Neural cell (in vitro differentiated cells): ENCODE data around the gene TMCC2. TPM values are rescaled to one million over a fixed set of nuclear protein-coding genes. Genes with fewer than 3 reads are reported as not detected.
"Not testable (repeated sequence)": the region's sequence is repeated elsewhere in the genome, so short reads cannot be mapped to it uniquely, and the experiment has no call there.

Experiments used
- H2AFZ ChIP-seq: fragments of 200-600, 300-800 bp; sonication (generic), shearing (Covaris generic); 2 replicates; pipeline ENCODE4 v1.6.0; 2014; ENCODE audit warnings: low read depth, mild to moderate bottlenecking, antibody characterized with exemption, low read length, moderate library complexity
- H3F3A ChIP-seq: fragments of 200-600 bp; shearing (Covaris generic); 2 replicates; pipeline ENCODE4 v1.6.1; 2016; ENCODE audit warnings: mild to moderate bottlenecking, moderate library complexity, mixed read lengths, antibody characterized with exemption, low read length; ENCODE audit not compliant: insufficient read depth, poor library complexity, severe bottlenecking
- H3K27ac ChIP-seq: fragments of 200-600, 300-800 bp; sonication (generic), shearing (Covaris generic); 2 replicates; pipeline ENCODE4 v1.5.1; 2014; ENCODE audit warnings: mild to moderate bottlenecking, low read length, moderate library complexity
- H3K27me3 ChIP-seq: fragments of 300-800, 200-600 bp; sonication (generic), shearing (Covaris generic); 2 replicates; pipeline ENCODE4 v1.6.0; 2014; ENCODE audit warnings: mild to moderate bottlenecking, low read depth, low read length, moderate library complexity; ENCODE audit not compliant: insufficient read depth
- H3K36me3 ChIP-seq: fragments of 300-800, 200-600 bp; sonication (generic), shearing (Covaris generic); 2 replicates; pipeline ENCODE4 v1.5.1; 2014; ENCODE audit warnings: mild to moderate bottlenecking, antibody characterized with exemption, low read length, moderate library complexity; ENCODE audit not compliant: insufficient read depth
- H3K4me2 ChIP-seq: fragments of 300-800, 200-600 bp; sonication (generic), shearing (Covaris generic); 2 replicates; pipeline ENCODE4 v1.6.0; 2014; ENCODE audit warnings: mild to moderate bottlenecking, low read length
- H3K4me3 ChIP-seq: fragments of 300-800, 200-600 bp; sonication (generic), shearing (Covaris generic); 2 replicates; pipeline ENCODE4 v1.5.1; 2014; ENCODE audit warnings: mild to moderate bottlenecking, low read length, moderate library complexity
- H3K79me2 ChIP-seq: fragments of 200-600 bp; shearing (Covaris generic); replicated peaks from 2 replicates; pipeline ENCODE4 v1.6.0; 2014; ENCODE audit warnings: mild to moderate bottlenecking, low read length, moderate library complexity; ENCODE audit not compliant: insufficient read depth
- H3K9ac ChIP-seq: fragments of 300-800, 200-600 bp; sonication (generic), shearing (Covaris generic); 2 replicates; pipeline ENCODE4 v1.6.1; 2016; ENCODE audit warnings: mild to moderate bottlenecking, low read length, mixed read lengths
- H3K9me2 ChIP-seq: fragments of 200-600 bp; shearing (Covaris generic); 2 replicates; pipeline ENCODE4 v1.6.1; 2016; ENCODE audit warnings: mild to moderate bottlenecking, low read length, mixed read lengths; ENCODE audit not compliant: insufficient read depth
- H3K9me3 ChIP-seq: fragments of 200-600, 300-800 bp; sonication (generic), shearing (Covaris generic); 2 replicates; pipeline ENCODE4 v1.6.1; 2016; ENCODE audit warnings: mild to moderate bottlenecking, mixed run types, low read length, moderate library complexity, mixed read lengths
- H4K20me1 ChIP-seq: fragments of 200-600 bp; shearing (Covaris generic); 2 replicates; pipeline ENCODE4 v1.6.1; 2016; ENCODE audit warnings: mild to moderate bottlenecking, mixed run types; ENCODE audit not compliant: insufficient read depth
- CTCF ChIP-seq: fragments of 450-650 bp; IDR thresholded peaks from 2 replicates; pipeline ENCODE4 v1.5.1; 2014; ENCODE audit warnings: antibody characterized with exemption, mild to moderate bottlenecking, moderate library complexity; ENCODE audit not compliant: poor library complexity, severe bottlenecking
- EP300 ChIP-seq: fragments of 450-650 bp; conservative IDR thresholded peaks from 2 replicates; pipeline ENCODE4 v1.6.1; 2014; ENCODE audit warnings: antibody characterized with exemption, mild to moderate bottlenecking, moderate library complexity; ENCODE audit not compliant: poor library complexity, severe bottlenecking
- EZH2 ChIP-seq: fragments of 200-600, 300-800 bp; shearing (Covaris generic), sonication (generic); IDR thresholded peaks from 2 replicates; pipeline ENCODE4 v1.6.1; 2014; ENCODE audit warnings: antibody characterized with exemption, low read length, borderline replicate concordance, mild to moderate bottlenecking; ENCODE audit not compliant: insufficient read depth, poor library complexity, severe bottlenecking
- MXI1 ChIP-seq: fragments of 450-650 bp; conservative IDR thresholded peaks from 2 replicates; pipeline ENCODE4 v1.6.1; 2014; ENCODE audit warnings: antibody characterized with exemption, mild to moderate bottlenecking; ENCODE audit not compliant: poor library complexity, severe bottlenecking
- POLR2AphosphoS5 ChIP-seq: IDR thresholded peaks from 2 replicates; pipeline ENCODE4 v1.6.1; 2012
- RAD21 ChIP-seq: fragments of 450-650 bp; conservative IDR thresholded peaks from 2 replicates; pipeline ENCODE4 v1.6.1; 2014; ENCODE audit warnings: antibody characterized with exemption, mild to moderate bottlenecking, moderate library complexity
- SMC3 ChIP-seq: fragments of 450-650 bp; conservative IDR thresholded peaks from 2 replicates; pipeline ENCODE4 v1.6.1; 2014; ENCODE audit warnings: antibody characterized with exemption, mild to moderate bottlenecking, moderate library complexity; ENCODE audit not compliant: poor library complexity
- TAF1 ChIP-seq: IDR thresholded peaks from 2 replicates; pipeline ENCODE4 v1.6.1; 2012; ENCODE audit warnings: low read depth
- polyA plus RNA-seq: library from polyadenylated mRNA; depleted of rRNA; stranded (reverse); fragments of >200 nt; gene quantifications from 2 replicates; pipeline ENCODE4 v1.2.3, GENCODE V29; 2014
- TF ChIP-seq, protein P1 (sequence below): IDR thresholded peaks from 2 replicates; pipeline ENCODE4 v1.6.1; 2012; ENCODE audit warnings: borderline replicate concordance

TMCC2 gene
- polyA plus RNA-seq, 1 donor from 2014 or later, result 32.2 TPM

DNA sequence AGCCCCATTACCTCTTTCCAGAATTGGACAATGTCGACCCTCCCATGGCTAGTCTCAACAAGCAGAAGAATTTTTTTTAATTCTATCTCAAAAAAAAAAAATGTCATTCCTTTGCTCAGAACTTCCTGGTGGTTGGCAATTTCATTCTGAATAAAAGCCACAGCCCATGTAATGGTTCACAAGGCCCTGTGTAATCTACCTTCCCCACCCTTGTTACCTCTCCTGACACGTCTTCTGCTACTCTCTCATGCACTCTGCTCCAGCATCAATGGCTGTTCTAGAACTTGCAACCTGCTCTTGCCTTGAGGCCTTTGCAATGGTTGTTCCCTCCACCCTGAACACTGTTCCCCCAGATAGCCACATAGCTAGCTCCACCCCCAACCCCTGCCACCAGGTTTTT lies 68.4 kb downstream of the TMCC2 start:
- no peaks in the 10 kb centered on the region for H3K36me3 ChIP-seq
- no peaks in the 10 kb centered on the region for H4K20me1 ChIP-seq
- no peaks in the 10 kb centered on the region for H3K9me2 ChIP-seq
- no peaks in the 10 kb centered on the region for H3K27me3 ChIP-seq
- no peaks in the 10 kb centered on the region for H3F3A ChIP-seq
- no peaks in the 10 kb centered on the region for H3K79me2 ChIP-seq
- TF ChIP-seq CTCF, result no peak
- no peak for TF ChIP-seq SMC3
- TF ChIP-seq, protein P1, sequence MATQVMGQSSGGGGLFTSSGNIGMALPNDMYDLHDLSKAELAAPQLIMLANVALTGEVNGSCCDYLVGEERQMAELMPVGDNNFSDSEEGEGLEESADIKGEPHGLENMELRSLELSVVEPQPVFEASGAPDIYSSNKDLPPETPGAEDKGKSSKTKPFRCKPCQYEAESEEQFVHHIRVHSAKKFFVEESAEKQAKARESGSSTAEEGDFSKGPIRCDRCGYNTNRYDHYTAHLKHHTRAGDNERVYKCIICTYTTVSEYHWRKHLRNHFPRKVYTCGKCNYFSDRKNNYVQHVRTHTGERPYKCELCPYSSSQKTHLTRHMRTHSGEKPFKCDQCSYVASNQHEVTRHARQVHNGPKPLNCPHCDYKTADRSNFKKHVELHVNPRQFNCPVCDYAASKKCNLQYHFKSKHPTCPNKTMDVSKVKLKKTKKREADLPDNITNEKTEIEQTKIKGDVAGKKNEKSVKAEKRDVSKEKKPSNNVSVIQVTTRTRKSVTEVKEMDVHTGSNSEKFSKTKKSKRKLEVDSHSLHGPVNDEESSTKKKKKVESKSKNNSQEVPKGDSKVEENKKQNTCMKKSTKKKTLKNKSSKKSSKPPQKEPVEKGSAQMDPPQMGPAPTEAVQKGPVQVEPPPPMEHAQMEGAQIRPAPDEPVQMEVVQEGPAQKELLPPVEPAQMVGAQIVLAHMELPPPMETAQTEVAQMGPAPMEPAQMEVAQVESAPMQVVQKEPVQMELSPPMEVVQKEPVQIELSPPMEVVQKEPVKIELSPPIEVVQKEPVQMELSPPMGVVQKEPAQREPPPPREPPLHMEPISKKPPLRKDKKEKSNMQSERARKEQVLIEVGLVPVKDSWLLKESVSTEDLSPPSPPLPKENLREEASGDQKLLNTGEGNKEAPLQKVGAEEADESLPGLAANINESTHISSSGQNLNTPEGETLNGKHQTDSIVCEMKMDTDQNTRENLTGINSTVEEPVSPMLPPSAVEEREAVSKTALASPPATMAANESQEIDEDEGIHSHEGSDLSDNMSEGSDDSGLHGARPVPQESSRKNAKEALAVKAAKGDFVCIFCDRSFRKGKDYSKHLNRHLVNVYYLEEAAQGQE, result no peak
- no peak for TF ChIP-seq POLR2AphosphoS5
- TF ChIP-seq EZH2, result no peak
- TF ChIP-seq RAD21, result no peak
- TF ChIP-seq MXI1, result no peak
- TF ChIP-seq TAF1, result no peak
- TF ChIP-seq EP300, result no peak
- no peak overlapping the region for H3K27ac ChIP-seq
- no peak overlapping the region for H3K4me2 ChIP-seq
- H3K9ac ChIP-seq, result no peak overlapping the region
- H3K4me3 ChIP-seq, result no peak overlapping the region
- no peak overlapping the region for H2AFZ ChIP-seq
- H3K9me3 ChIP-seq, result no peaks in the 10 kb centered on the region

GRCh38 chr1:205297546-205298177 lies 69.9 kb downstream of the TMCC2 start:
- not testable (repeated sequence) for H3K36me3 ChIP-seq, H2AFZ ChIP-seq, H3K79me2 ChIP-seq, H3K9me3 ChIP-seq, H3F3A ChIP-seq, H3K27me3 ChIP-seq, H4K20me1 ChIP-seq, H3K9me2 ChIP-seq
- peak overlapping the region; percentile 87 for H3K27ac ChIP-seq
- peak overlapping the region; percentile 51 for H3K4me2 ChIP-seq
- peak overlapping the region; percentile 64 for H3K9ac ChIP-seq
- peak overlapping the region; percentile 50 for H3K4me3 ChIP-seq
